GM21526 (cell line): Measurements from ENCODE around the gene COL11A1.
"Not testable (repeated sequence)": the region's sequence is repeated elsewhere in the genome, so short reads cannot be mapped to it uniquely, and the experiment has no call there.

ENCODE experiments used
- ATAC-seq: cut with Tn5 transposase; IDR thresholded peaks from one replicate; pipeline ENCODE4 v1.9.1; 2021; ENCODE audit warnings: moderate library complexity; ENCODE audit not compliant: unreplicated experiment, low FRiP score

The COL11A1 gene

DNA sequence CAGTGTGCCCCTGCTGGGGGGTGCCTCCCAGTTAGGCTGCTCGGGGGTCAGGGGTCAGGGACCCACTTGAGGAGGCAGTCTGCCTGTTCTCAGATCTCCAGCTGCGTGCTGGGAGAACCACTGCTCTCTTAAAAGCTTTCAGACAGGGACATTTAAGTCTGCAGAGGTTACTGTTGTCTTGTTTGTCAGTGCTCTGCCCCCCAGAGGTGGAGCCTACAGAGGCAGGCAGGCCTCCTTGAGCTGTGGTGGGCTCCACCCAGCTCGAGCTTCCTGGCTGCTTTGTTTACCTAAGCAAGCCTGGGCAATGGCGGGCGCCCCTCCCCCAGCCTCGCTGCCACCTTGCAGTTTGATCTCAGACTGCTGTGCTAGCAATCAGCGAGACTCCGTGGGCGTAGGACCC lies 175.0 kb downstream of the COL11A1 start:
- not testable (repeated sequence) for ATAC-seq

DNA sequence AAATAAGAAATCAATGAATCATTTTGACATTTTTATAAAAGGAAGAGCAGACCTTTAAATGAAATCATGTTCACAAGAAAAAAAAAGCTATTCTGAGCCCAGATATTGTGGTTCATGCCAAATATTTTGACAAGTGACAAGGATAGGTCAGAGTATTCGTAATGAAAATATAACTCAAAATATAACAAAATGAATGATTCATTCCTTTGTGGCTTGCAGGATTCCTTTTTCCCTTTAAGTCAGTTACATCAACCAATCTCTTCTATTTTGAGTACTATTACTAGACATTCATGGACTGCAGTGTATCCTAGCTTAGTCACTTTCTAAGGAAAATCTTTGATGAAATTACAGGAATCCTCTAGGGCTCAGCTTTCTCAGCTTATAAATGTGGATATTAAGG lies 188.7 kb downstream of the COL11A1 start:
- no peak for ATAC-seq

DNA sequence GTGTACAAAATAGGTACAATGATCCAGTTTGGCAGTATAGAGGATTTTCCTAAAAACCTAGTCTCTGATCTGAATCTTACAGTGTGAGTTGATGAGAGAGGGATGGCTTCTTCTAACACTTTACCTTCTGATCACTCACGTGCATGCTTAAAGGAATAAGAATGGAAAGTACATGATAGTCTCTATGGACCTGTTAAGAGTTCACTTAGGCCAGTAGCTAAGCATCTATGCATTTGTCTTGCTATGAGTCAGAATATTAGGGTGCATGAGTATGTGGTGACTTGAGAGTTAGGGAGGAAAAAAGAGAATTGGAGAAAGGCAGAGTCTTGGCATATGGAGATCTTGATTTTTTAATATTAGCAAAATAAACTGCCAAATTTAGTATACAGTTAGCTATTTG lies 206.3 kb downstream of the COL11A1 start:
- ATAC-seq, result no peak

DNA sequence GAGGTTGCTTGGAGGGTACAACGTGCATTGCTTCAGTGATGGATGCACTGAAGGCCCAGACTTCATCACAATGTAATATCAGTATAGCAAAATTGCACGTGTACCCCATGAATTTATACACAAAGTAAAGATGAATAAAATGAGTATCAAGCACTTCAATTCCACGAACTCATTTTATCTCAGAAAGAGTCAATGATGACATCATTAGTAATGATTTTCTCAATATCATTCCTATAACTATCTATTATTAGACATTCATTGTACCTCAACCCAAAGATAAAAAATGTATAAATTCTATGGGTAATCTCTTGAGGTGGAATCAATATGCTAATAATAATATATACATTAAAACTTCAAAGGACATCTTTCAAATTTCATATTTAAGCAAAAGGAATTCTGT lies 208.4 kb downstream of the COL11A1 start:
- ATAC-seq, result no peak

DNA sequence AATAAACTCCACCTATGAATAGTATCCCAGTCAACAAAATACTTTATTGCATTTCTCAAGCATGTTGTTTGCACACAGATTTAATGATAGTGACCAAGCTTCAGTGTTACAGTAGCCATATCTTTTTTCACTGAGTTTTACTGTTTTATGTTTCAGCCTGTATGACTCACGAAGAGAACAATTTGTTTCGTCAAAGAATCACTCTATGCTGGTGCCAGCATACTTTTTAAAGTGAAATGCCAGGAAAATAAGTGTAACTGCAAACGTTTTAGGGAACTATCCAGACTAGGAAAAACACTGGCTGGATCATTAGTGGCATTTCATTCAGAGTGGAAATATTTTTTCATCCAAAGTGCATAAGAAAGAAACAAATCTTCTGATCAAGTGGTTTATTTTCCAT lies 210.8 kb downstream of the COL11A1 start:
- no peak for ATAC-seq

DNA sequence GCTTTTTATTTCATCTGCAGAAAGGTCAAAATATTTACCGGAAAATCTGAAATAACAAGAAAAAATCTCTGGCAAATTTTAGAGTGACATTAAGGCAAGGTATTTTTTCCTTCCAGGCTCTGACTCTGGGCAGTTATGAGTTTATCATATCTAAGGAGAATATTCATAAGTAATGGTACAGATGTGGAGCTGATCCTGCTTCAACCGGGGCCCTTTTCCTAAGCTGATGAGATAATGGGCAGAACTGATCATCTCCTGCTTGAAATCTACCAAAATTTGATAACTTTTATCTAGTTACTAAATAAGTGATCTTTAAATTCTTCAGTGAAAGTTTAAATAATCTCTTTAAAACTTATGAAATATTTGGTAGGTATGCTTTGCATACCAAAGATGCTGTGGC lies 211.6 kb downstream of the COL11A1 start:
- no peak for ATAC-seq

DNA sequence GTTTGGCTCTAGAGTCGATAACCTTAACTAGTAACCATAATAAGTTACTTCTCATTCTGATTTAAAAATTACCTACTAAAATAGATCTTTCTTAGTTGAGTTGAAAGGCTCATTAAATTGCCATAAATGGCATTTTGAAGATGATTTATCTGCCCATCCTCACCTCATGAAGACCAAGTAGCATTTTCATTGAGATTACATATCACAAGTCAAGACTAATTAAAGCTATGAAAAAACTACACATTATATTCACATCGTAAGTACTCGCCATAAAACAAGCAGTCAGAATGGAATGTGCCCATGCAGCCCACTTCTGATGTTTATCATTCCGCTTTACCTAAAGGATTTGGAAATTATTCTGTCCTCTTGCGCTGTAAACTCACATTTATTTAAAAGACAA lies 212.0 kb downstream of the COL11A1 start:
- no peak for ATAC-seq

DNA sequence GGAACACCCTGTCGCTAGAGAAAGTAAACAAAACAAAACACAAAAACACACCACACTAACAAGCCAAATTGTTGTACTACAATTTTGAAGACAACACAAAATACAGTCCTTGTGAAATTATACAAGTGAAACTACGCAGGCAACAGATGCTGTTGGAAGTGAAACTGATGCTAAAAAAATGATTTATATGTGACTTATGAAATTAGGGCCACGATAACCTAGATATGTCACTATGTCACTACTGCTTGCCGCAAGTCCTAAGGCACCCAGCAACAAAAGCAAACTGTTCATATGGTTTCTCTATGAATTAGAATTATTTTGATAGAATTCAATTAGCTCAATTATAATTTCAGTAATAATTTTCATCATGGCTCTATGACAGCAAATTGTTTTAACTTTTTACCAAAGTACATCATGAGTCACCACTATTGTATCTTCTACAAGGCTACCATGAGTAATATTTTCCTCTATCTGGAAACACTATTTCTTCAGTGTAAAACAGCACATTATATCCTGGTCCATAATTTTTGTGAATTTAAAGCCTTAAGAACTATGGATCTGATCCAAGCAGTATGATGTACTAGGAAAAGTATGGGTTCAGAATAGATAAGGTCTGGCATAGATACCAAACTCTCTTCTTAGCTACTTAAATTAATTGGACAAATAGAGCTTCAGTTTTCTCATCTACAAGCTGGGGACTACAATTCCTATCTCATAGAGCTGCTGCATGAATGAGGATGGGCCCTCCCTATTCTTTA lies 216.3 kb downstream of the COL11A1 start:
- no peak for ATAC-seq

DNA sequence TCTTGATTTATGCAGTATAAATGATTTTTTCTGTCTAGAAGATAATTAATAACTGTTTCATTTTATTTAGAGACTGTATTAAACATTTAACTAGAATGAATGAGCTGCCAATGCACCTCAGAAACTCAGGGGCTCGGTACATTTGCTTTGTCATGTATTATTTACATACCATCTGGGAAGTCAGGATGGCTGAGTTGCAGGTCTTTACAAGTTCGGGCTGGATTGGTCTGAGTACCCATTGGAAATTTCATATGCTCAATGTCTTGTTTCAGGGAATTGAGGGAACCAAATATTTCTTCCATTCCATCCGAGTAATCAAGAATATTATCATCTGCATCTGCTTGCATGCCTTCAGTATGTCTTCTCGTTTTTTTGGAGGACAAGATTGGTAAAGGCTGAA lies 221.7 kb downstream of the COL11A1 start:
- no peak for ATAC-seq

DNA sequence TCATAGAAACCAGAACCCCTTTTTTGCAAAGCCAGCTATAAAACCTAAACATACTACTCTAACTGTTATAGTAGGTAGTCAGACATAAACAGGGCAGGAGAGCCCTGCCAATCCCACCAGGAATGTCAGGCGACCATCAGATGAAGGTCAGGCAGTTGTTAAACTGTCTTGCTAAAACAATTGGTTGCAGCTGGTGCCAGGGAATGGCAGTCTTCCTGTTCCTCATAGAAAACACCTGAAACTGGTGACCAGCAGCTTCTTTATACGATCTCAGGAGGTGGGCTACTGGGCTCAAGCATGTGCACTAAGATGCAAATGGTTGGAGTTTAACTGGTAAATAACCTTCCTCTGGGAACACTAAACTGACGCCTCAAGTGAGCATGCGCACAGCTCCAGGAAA lies 224.1 kb downstream of the COL11A1 start:
- ATAC-seq, result no peak

DNA sequence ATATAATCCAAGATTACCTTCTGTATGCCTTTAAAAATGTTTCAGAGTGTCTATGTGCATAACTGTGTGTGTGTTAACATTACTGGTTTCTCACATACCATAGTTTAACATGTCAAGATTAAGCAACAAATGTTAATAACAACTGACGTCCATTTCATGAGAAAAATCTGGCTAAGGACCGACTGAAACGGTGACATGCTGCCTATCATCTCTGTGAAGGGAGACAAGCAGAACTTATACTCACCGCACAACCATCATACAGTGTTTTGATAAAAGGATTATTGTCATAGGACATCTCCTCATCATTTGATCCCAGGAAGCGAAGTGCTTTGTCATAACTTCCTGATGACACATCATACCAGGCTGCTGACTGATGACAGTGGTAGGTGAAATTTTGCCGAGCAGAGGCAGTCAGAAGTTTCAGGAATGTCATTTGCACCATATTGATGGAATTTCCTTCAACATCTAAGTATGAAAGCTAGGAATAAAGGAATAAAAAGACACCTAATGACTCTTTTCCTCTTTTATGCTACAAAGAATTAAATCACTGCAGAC lies 228.8 kb downstream of the COL11A1 start:
- no peak for ATAC-seq

DNA sequence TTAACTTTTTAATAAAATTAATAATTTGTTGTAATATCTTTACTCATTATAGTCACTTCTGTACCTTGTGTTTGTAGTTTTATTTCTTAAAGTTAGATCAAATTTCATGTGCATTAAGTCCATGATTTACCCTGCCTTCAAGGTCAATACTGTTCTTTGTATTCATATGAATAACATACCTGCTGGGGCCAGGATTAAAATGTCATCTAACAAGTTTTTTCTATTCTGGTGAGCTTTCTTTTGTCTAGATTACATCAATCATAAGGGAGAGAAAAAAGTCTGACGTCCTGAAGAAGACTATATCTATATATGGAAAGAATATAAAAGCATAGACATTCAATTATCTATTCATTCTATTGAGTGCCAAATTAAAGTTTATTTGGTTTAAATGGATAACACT lies 232.6 kb downstream of the COL11A1 start:
- no peak for ATAC-seq

DNA sequence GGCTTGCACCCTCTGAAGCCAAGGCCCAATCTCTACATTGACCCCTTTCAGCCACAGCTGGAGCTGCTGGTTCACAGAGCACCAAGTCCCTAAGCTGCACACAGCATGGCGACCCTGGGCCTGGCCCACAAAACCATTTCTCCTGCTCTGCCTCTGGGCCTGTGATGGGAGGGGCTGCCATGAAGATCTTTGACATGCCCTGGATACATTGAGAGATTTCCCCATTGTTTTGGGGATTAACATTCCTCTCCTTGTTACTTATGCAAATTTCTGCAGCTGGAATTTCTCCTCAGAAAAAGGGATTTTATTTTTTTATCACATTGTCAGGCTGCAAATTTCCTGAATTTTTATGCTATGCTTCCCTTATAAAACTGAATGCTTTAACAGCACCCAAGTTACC lies 235.8 kb downstream of the COL11A1 start:
- no peak for ATAC-seq

DNA sequence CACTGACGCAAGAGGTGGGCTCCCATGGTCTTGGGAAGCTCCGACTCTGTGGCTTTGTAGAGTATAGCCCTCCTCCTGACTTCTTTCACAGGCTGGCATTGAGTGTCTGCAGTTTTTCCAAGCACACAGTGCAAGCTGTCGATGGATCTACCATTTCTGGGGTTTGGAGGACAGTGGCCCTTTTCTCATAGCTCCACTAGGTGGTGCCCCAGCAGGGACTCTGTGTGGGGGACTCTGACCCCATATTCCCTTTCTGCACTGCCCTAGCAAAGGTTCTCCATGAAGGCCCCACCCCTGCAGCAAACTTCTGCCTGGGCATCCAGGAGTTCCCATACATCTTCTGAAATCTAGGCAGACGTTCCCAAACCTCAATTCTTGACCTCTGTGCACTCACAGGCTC lies 236.2 kb downstream of the COL11A1 start:
- ATAC-seq, result no peak

DNA sequence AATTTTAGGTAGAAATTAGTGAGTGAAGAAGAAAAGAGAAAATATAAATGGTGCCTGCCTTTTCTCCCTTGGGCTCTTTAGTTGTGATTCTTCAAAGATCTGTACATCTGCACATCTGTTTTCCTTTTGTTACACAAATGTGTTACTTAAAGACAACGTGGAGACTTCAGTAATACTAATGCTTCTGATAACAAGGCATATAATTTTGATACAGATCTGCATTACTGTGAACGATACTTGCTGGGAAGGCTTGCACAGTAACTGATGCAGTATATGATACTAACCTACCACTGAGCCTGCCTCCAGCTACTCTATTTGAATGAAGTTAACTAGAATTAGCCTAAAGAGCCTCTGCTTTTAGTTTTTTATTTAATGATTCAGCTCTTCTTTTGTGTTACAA lies 244.6 kb downstream of the COL11A1 start:
- no peak for ATAC-seq

DNA sequence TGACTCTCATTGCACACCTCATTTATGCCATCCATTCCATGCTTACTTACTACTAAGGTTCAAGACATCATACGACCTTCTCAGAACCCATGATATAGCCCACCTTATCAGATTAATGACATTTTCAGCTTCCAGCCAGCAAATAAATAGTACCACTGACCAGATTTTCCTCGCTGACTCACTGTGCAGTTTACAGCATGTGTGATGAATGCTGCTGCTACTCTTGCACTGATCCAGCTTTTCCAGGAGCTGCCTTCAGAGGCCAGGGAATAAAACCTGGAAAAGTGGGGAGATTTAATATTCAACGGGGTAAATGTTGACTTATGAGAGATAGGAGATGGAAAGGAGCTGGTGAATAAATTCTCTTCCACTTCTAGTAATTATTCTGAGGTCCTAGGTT lies 247.1 kb downstream of the COL11A1 start:
- no peak for ATAC-seq

DNA sequence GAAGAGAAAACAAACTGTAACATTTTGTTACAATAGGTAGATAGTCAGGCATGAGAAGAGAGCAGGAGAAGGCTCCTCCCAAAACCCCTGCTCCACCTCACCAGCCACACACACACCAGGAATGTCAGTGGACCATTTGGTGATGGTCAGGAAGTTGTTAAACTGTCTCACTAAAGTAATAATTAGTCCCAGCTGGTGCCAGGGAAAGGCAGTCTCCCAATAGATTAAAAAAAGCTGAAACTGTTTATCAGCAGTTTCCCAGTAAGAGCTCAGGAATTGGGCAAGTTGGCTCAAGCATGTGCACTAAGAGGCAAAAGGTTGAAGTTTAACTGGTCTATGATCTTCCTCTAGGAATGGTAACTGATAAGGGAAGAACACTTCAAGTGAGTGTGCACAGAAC lies 249.6 kb downstream of the COL11A1 start:
- no peak for ATAC-seq

DNA sequence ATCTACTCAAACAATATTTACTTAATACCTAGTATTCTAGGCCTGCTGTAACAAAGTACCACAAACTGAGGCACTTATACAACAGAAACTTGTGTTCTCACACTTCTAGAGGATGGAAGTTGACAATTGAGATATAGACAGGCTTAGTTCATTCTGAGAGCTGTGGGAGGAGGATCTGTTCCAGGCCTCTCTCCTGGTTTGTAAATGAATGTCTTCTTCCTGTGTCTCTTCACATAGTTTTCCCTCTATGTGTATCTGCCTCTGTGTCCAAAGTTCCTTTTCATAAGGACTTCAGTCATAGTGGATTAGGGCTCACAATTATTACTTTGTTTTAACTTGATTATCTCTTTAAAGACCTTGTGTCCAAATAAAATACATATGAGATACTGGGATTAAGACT lies 251.1 kb downstream of the COL11A1 start:
- no peak for ATAC-seq

DNA sequence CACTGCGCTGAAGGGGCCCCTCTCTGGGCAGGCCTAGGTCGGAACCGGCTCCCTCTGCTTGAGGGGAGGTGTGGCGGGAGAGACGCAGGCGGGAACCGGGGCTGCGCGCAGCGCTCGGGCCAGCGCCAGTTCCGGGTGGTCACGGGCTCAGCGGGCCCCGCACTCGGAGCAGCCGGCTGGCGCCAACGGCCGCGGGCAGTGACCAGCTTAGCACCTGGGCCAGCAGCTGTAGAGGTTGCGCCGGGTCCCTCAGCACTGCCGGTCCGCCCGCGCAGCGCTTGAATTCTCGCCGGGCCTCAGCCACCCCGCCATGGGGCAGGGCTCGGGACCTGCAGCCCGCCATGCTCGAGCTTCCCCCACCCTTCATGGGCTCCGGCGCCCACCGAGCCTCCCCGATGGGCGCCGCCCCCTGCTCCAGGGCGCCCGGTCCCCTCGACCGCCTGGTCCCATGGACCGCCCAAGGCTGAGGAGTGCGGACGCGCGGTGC lies 254.6 kb downstream of the COL11A1 start:
- no peak for ATAC-seq

DNA sequence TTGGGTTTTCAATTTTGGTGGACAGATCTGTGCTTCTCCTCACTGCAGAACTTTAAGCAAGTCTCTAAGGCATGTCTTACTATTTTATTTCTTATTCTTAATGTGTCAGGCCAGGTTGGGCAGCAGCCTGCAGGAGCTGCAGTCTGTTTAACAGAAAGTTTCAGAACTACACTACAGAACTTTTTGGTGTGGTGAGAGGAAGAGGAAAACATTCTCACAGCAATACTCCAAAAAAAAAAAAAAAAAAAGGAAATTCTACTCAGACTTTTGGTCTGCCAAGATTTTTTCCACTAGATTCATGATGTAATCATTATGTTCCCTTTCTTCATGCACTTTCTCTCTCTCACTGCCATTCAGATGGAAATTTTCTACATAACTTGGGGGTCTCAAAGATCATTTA lies 255.2 kb downstream of the COL11A1 start:
- ATAC-seq, result no peak

DNA sequence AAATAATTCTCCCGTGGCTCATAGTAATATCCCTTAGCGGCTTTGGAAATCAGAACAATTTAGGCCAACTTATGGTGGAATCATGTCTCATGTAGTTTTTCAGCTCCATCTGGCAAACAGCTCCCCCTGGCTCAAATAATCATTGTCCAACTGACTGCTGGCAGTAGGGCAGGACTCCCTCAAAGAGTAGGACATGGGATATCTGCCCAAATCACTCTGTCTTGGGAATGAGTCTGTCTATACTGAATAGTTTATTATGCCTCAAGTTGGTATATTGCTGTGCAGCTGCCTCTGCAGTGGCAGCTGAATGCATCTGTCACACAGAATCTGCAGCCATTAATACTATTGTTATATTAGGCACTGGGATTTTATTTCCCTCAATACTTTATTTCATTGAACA lies 255.7 kb downstream of the COL11A1 start:
- ATAC-seq, result no peak

DNA sequence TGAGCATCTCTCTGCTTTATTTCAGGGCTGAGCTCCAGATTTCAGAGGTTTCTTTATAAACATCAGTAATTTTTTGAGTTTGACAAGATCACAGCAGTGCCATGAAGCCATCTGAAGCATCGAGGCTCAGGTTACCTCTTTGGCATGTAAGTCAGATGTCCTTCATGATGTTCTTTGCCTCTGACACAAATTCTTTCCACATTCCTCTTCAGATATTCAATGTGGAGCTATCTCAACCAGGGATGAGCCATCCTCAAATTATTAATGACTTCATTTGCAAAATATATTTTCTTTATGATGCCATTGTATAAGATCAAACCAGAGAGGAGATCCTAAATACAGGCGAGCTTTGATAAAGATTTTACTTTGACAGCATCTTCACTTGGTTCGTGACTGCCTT lies 256.7 kb downstream of the COL11A1 start:
- ATAC-seq, result no peak
